HG03025 (cell line): ENCODE data around the gene SLC37A3.

Source experiments
- ATAC-seq: cut with Tn5 transposase; IDR thresholded peaks from one replicate; pipeline ENCODE4 v1.9.1; 2021; ENCODE audit warnings: mild to moderate bottlenecking, moderate library complexity; ENCODE audit not compliant: unreplicated experiment, low FRiP score

SLC37A3 gene

DNA sequence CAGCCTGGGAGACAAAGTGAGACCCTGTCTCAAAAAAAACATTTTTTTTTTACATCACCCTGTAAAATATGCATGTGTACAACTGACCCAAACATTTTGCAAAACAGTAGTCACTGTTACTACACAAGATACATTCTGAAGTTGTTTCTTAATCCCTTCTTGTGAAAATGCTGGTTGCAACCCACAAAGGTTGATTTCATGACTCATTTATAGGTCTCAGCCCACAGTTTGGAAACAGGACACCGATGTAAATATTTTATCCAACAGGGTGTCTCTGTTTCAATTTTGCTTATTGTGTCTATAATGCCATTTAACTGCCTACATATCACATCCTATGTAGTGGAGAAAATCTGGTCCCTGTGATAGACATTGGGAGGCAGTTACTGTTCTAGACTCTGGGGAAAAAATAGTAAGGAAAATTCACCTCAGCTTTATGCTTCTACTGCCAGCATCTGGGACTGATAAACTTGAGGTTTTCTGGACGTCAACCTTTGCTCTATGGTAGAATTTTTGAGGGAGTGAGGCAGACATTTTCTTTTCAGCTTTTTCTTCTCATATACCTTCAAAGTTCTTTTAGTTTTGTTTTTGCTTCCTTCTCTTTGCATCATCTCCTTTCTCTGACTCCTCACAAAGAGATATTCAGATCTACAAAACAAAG lies 4.0 kb upstream of the SLC37A3 start:
- ATAC-seq = no peak

- ATAC-seq = no peak
Observed at GRCh38 chr7:140400381-140400780, 2.1 kb upstream of the SLC37A3 start.

DNA sequence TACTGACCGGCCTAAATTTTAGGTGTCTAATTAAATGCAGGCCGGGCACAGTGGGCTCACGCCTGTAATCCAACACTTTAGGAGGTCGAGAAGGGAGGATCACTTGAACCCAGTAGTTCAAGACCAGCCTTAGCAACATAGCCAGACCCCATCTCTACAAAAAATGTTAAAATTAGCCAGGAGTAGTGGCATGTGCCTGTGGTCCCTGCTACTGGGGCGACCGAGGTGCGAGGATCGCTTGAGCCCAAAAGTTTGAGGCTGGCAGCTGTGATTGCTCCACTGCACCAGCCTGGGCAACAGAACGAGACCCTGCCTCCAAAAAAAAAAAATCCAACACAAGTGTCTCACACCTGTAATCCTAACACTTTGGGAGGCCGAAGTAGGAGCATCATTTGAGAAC lies 491 bp upstream of the SLC37A3 start:
- no peak for ATAC-seq

DNA sequence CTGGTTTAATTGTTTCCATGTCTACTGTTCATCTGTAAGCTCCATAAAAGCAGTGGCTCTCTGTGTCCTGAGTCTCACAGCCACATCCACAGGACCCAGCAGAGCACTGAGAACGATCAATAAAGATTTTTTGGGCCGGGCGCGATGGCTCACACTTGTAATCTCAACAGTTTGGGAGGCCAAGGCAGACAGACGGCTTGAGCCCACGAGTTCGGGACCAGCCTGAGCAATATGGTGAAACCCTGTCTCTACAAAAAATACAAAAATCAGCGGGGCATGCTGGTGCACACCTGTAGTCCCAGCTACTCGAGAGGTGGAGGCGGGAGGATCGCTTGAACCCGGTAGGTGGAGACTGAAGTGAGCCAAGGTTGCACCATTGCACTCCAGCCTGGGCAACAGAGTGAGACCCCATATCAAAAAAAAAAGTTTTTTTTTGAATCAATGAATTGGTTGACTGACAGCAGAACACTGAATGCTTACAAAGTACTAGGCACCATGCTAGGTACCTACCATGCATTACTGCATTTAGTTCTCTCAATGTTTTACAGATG lies 4.5 kb downstream of the SLC37A3 start:
- ATAC-seq = no peak

DNA sequence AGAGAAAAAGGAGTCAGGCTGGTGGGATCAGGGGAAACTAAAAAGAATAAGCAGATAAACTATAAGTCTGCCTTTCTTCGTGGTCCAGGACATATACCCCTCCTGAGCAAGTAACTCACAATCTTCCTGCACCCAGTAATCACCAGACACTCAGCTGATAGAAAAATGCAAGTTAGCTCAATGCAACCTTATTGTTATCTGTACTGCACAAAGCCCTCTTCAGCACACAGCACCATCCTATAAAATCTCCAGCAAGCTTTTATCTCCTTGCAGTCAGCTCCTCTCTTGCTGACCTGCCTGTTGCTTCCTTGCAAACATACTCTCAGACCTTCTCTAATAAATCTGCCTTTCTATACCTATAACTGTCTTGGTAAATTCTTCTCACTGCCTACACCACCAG lies 6.7 kb downstream of the SLC37A3 start:
- ATAC-seq = no peak

DNA sequence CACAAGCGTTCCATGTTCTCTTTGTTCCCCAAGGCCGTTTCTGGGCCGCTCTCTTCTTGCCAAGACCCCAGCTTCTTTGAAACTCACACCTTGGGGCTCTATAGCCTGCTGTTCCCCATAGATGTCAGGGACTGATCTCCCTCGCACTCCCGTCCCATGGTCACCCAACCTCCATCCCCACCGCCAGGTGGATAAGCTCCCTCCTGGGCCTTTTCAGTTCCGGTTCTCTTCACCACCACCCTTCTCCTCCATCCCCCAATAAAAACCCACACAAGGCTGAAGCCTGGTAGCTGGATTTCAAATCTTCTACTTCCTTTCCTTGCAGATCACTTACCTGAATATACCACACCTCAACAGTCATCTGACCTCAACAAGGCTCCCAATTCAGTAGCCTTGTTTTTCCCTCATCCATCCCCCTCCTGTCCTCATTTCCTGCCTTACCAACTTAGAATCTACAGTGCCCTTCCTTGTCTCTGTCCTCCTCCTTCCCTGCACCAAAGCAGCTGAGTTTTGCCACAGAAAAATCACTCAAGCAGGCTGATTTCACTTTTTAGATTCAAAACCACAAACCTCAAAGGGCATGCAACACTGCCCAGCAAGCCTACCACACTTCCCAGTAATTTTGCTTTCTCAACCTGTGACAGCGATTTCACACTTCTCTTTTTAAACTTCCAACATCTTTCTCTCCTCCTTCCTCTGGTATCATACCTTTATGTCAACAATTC lies 7.7 kb downstream of the SLC37A3 start:
- ATAC-seq = peak; percentile 56

- ATAC-seq = no peak
Observed at GRCh38 chr7:140390034-140390433, 8.3 kb downstream of the SLC37A3 start.

- ATAC-seq = no peak
Observed at GRCh38 chr7:140389445-140389844, 8.9 kb downstream of the SLC37A3 start.

- ATAC-seq = no peak
Observed at GRCh38 chr7:140384894-140385545, 13.3 kb downstream of the SLC37A3 start.

- ATAC-seq = no peak
Observed at GRCh38 chr7:140383954-140384713, 14.2 kb downstream of the SLC37A3 start.

GRCh38 chr7:140375892-140376730 lies 22.2 kb downstream of the SLC37A3 start:
- ATAC-seq = peak; percentile 39

DNA sequence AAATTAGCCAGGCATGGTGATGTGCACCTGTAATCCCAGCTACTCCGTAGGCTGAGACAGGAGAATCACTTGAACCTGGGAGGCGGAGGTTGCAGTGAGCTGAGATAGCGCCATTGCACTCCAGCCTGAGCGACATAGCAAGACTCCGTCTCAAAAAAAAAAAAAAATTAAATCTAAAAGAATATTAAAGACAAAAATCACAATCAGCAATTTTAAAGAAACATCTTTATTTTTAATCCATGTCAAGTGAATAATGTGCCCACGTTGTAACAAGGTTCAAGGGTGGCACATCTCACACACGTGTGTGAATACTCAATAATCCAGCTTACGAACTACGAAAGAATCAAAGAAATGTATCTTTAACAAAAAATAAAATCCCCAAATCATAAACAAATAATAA lies 23.0 kb downstream of the SLC37A3 start:
- ATAC-seq = no peak

DNA sequence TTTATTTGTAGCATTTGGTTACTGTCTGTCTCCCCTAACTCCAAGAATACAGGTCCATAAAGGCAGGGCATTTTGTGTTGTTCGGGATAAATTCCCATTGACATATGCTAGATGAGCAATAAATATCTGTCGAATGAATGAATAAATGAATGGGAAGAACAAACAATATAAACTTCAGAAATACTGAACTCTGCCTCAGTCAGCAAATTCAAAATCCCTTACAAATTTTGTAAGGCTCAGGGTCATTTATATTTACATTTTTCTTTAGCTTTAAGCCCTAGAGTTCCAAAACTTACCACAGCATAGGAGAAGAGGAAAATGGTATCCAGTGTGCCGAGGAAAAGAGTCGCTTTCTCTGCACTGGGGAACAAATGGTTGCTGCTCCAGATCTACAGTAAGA lies 29.0 kb downstream of the SLC37A3 start:
- ATAC-seq = no peak

- no peak for ATAC-seq
Observed at GRCh38 chr7:140367528-140367927, 30.8 kb downstream of the SLC37A3 start.

DNA sequence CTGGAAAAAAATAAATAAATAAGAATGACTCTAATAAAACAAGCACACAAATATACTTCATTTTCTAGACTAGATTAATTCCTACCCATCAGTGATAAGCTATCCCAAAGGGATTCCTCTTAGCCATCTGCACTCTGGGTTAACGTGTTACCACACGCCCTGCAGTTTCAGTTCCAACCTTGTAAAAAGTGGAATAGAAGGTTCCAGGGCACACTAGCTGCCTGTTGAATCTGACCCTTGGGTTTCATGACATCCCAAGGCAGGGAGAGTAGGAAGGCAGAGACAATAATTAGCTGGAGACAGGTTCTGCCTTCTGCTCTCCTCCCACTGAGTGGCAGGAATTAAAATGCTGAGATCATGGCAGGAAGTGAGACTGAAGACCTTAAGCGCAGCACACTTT lies 33.5 kb downstream of the SLC37A3 start:
- ATAC-seq = no peak

DNA sequence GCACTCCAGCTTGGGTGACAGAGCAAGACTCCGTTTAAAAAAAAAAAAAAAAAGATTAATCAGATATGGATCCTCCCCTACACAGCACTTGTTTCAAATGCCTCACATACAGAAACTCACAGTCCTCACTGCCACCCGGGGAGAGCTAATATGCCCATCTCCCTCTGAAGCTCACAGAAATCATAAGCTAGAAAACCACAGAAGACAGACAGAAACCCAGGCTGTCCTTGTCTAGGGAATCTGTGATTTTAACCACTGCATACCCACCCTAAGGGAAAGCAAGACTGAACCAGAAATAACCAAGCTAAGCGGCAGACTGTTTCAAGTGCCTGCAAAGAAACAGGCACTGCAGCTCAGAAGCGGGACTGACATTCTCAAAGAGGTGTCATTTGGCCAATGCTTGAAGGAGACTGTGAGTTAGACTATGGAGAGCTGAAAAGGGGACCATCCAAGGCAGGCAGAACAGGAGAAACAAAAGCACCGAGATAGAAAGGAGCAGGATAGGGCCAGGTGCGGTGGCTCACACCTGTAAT lies 37.6 kb downstream of the SLC37A3 start:
- no peak for ATAC-seq

DNA sequence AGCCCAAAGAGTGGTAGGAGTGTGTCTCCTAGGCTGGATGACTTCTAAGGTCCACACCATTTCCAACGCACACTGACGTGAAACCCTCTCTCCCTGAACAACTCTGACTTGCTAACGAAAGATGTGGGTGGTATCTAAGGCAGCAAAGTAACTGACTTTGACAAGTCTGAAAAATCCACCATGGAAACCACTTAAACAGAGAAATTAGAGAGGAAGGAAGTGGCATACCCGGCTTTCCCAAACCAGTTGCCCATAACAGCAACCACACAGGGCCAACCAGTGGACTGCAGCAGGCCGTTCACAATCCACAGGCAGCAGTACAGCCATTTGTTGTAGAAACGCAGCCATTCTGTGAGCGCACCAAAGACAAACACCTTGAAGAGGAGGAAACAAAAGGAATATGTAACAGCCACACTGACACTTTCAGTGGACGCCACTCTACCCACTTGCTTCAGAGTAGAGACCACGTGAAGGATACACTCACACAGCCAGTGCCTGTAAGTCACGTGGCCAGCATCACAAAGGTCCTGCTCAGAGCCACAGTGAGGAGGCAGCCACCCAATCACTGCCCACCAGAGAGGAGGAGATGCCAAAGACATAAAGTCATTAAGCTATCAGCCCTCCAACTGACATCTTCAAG lies 39.8 kb downstream of the SLC37A3 start:
- ATAC-seq = no peak

- ATAC-seq = no peak
Observed at GRCh38 chr7:140358024-140358411, 40.3 kb downstream of the SLC37A3 start.

GRCh38 chr7:140350056-140350455 lies 48.3 kb downstream of the SLC37A3 start:
- ATAC-seq = no peak
